Kidney epithelial cell (primary cell): ENCODE measurements around the gene MVK. TPM values are rescaled to one million over a fixed set of nuclear protein-coding genes. Genes with fewer than 3 reads are reported as not detected.

ENCODE experiments used
- DNase-seq: peaks from one replicate; pipeline ENCODE4 v3.0.0-alpha.2; 2010; ENCODE audit warnings: low read depth
- H3K27me3 ChIP-seq: 2 replicates; pipeline ENCODE4 v1.6.0; 2011; ENCODE audit warnings: low read length; ENCODE audit not compliant: control insufficient read depth, insufficient read depth
- H3K36me3 ChIP-seq: 2 replicates; pipeline ENCODE4 v1.5.1; 2011; ENCODE audit warnings: low read length; ENCODE audit not compliant: control insufficient read depth, insufficient read depth
- H3K4me3 ChIP-seq: 2 replicates; pipeline ENCODE4 v1.5.1; 2011; ENCODE audit warnings: low read depth, mild to moderate bottlenecking, control low read depth, low read length
- total RNA-seq: library from RNA; depleted of rRNA; stranded (reverse); fragments of >200 nt; gene quantifications from 2 replicates; pipeline ENCODE4 v1.2.3, GENCODE V29; 2015
- TF ChIP-seq, protein P1 (sequence below): IDR thresholded peaks from 2 replicates; pipeline ENCODE4 v1.5.1; 2011; ENCODE audit warnings: mild to moderate bottlenecking, moderate library complexity, low read length, control low read depth, inconsistent platforms; ENCODE audit not compliant: insufficient read depth, poor library complexity, severe bottlenecking

MVK gene
- total RNA-seq, 1 donor from 2014 or later: 25.4 TPM

DNA sequence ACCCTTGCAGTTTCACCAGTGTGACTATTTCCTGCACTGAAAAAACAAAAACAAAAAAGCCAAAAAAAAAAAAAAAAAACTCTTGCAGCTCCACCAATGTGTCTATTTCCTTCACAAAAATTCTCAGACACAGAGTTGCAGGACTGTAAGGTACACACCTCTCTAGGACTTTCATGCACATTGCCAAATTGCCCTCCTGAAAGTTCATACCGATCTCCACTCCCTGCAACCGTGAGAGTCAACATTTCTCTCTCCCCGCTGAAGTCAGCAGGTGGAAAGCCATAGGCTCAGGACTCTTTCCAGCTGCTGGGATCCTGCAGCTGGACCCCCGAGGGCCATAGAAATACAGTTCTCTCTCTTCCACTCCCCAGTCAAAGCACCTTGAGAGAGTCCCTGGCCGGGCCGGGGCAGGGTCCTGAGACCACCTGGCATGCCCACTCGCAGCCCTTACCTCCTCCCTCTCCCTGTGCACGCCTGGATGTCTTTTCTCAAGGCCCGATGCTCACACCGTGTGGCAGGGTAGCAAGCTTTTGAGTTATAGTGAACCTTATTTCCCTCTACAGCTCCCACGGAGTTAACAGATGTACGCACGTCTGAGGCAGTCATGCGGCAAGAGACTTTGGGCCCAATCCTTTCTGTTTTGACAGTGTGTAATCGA lies 23.9 kb upstream of the MVK start:
- TF ChIP-seq, protein P1, sequence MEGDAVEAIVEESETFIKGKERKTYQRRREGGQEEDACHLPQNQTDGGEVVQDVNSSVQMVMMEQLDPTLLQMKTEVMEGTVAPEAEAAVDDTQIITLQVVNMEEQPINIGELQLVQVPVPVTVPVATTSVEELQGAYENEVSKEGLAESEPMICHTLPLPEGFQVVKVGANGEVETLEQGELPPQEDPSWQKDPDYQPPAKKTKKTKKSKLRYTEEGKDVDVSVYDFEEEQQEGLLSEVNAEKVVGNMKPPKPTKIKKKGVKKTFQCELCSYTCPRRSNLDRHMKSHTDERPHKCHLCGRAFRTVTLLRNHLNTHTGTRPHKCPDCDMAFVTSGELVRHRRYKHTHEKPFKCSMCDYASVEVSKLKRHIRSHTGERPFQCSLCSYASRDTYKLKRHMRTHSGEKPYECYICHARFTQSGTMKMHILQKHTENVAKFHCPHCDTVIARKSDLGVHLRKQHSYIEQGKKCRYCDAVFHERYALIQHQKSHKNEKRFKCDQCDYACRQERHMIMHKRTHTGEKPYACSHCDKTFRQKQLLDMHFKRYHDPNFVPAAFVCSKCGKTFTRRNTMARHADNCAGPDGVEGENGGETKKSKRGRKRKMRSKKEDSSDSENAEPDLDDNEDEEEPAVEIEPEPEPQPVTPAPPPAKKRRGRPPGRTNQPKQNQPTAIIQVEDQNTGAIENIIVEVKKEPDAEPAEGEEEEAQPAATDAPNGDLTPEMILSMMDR: no peak
- Histone ChIP-seq H3K36me3 (no peaks in the 10 kb centered on the region), H3K4me3 (no peak overlapping the region), H3K27me3 (peaks cover 44% of the 10 kb centered on the region)
- DNase-seq: no peak

DNA sequence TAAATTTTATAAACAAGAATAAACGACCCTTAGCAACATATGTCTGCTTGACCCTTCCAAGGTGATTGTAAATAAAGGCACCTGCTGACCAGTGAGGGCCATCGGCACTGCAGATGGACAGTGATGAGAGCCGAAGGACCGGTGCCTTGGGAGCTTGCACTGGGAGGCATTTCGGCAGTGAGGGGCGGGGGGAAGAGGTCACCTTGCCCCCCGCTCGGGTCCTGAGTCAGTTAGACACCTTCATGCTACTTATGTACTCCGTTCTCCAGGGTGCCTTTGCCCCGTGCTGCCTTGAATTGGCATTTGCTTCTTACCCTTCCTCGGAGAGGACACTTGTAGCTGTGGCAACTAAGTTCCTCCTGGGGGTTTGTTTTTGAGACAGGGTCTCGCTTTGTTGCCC lies 23.3 kb upstream of the MVK start:
- no peak for DNase-seq
- Histone ChIP-seq H3K27me3 (peaks cover 45% of the 10 kb centered on the region), H3K4me3 (no peak overlapping the region), H3K36me3 (no peaks in the 10 kb centered on the region)
- TF ChIP-seq, protein P1: no peak

GRCh38 chr12:109551108-109551507 lies 22.5 kb upstream of the MVK start:
- TF ChIP-seq, protein P1: no peak
- DNase-seq: no peak
- Histone ChIP-seq H3K36me3 (no peaks in the 10 kb centered on the region), H3K27me3 (peaks cover 47% of the 10 kb centered on the region), H3K4me3 (no peak overlapping the region)

DNA sequence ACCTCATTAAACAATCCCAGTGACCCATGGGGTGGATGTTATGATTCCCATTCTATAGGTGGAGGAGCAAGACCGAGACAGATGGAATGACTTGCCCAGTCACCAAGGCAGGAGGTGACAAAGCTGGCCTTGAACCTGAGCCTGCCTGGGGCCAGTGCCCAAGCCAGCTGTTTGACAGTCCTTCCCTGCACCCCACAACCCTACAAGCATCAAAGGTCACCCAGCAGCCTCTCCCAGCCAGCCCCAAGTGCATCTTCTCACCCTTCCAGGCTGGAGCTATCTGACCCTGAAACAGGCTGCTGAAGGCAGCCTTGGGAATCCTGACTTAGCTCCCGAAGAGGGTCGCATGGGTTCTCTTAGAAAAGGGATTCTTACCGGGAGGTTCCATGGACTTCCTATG lies 20.6 kb upstream of the MVK start:
- no peak overlapping the region for H3K4me3 ChIP-seq
- no peak for DNase-seq
- peaks cover 44% of the 10 kb centered on the region for H3K27me3 ChIP-seq
- TF ChIP-seq, protein P1: no peak
- H3K36me3 ChIP-seq: no peaks in the 10 kb centered on the region

DNA sequence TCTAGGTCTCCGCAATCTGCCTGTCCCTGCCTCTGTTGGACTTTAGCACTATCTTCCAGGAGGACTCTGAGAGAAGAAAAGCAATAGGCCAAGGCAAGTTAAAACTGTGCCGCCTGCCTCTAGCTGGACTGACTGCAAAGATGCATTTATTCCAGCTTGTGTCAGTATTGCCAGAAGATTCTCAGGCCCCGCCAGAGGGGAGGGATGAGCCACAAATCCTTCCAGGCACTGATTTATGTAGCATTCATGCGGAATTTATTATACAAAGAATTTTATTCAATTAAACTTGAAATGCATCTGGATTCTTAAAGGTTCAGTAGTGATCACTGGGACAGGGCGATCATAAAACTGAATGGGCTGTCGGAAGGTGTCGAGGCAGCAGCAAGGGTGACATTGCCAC lies 20.1 kb upstream of the MVK start:
- Histone ChIP-seq H3K27me3 (peaks cover 41% of the 10 kb centered on the region), H3K36me3 (no peaks in the 10 kb centered on the region), H3K4me3 (no peak overlapping the region)
- TF ChIP-seq, protein P1: no peak
- no peak for DNase-seq

- no peak for DNase-seq
- Histone ChIP-seq H3K4me3 (no peak overlapping the region), H3K36me3 (no peaks in the 10 kb centered on the region), H3K27me3 (peaks cover 36% of the 10 kb centered on the region)
- TF ChIP-seq, protein P1: no peak
Observed at GRCh38 chr12:109553906-109554500, 19.6 kb upstream of the MVK start.
